Thyroid gland (tissue), 4 donors: ENCODE results near the gene ADCK1. TPM values are rescaled to one million over a fixed set of nuclear protein-coding genes. Genes with fewer than 3 reads are reported as not detected.
"Not testable (repeated sequence)": the region's sequence is repeated elsewhere in the genome, so short reads cannot be mapped to it uniquely, and the experiment has no call there.

Source experiments
- DNase-seq, 2 donors: peaks; one replicate each; pipeline ENCODE4 v3.0.0-alpha.2; 2019
- H3K27ac ChIP-seq, 3 donors: fragments of 200-600 bp; sonication (generic); 1 replicate in 2 of 3; 2 replicates in 1 of 3; pipeline ENCODE4 v1.5.1; 2016 to 2019; ENCODE audit warnings: mild to moderate bottlenecking in 1 of 3, moderate library complexity in 1 of 3
- H3K27me3 ChIP-seq: fragments of 200-600 bp; sonication (generic); one replicate; pipeline ENCODE4 v1.5.1; 2019
- H3K36me3 ChIP-seq, 2 donors: fragments of 200-600 bp; sonication (generic); one replicate each; pipeline ENCODE4 v1.5.1; 2016 to 2019
- H3K4me1 ChIP-seq, 2 donors: fragments of 200-600 bp; sonication (generic); one replicate each; pipeline ENCODE4 v1.5.1; 2017 to 2019
- H3K4me3 ChIP-seq, 3 donors: fragments of 200-600 bp; sonication (generic); replicated peaks in 1 of 3; 1 replicate in 2 of 3; 2 replicates in 1 of 3; pipeline ENCODE4 v1.5.1; 2016; ENCODE audit warnings: mild to moderate bottlenecking in 1 of 3
- H3K9me3 ChIP-seq: fragments of 200-600 bp; sonication (generic); one replicate; pipeline ENCODE4 v1.5.1; 2017
- CTCF ChIP-seq, 6 experiments: fragments of 200-600 bp in 3 of 6; fragments of 450-650 bp in 3 of 6; sonication (generic) in 3 of 6; IDR thresholded peaks; one replicate each; pipeline ENCODE4 v1.5.1; 2016 to 2019; ENCODE audit warnings: antibody characterized with exemption in 6 of 6, mild to moderate bottlenecking in 2 of 6, inconsistent platforms in 1 of 6, moderate library complexity in 1 of 6
- POLR2A ChIP-seq, 2 donors: fragments of 450-650 bp; IDR thresholded peaks; one replicate each; pipeline ENCODE4 v1.6.1; 2017; ENCODE audit warnings: antibody characterized with exemption in 2 of 2, mild to moderate bottlenecking in 2 of 2, moderate library complexity in 1 of 2
- WGBS, 2 donors: methylation state at CpG; one replicate each; pipeline ENCODE4 v1.1.5; 2017; 5-methylcytosine and 5-hydroxymethylcytosine counted together
- intact Hi-C: fragments of 100-400 bp; cut with DNase I; formaldehyde crosslinking; loops from one replicate; pipeline ENCODE4 v1.15.1; 2023
- total RNA-seq, 4 donors: library from RNA; depleted of rRNA; stranded (reverse); fragments of >200 nt; gene quantifications; one replicate each; pipeline ENCODE4 v1.2.3, GENCODE V29; 2016

The ADCK1 gene
- total RNA-seq, 4 donors from 2014 or later = 4.0 to 13.5 (median 12.1) TPM

DNA sequence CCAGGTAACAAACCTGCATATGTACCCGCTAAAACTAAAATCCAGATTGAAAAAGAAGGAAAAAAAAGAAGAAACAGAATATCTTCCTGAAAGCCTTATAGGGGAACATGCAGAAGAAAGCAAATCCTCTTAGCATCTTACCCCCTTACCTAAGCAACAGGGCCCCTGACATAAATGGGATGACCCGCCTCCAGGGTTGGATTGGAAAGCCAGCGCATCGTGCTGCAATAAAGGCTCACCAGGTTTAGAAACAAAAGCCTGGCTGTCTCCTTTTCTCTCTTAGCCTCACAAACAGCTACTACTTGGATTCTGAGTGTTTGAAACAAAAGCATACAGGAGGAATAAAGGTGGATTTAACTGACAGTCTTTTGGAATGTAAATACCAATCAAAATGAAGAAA is 13.8 kb upstream of the ADCK1 start:
- intact Hi-C loops = no loop called here
- Histone ChIP-seq H3K36me3 (no peaks in the 10 kb centered on the region), H3K27me3 (no peaks in the 10 kb centered on the region), H3K9me3 (no peaks in the 10 kb centered on the region), H3K4me3 (no peak overlapping the region), H3K27ac (no peak overlapping the region), H3K4me1 (no peaks in the 10 kb centered on the region)
- DNase-seq = no peak
- WGBS, 2 donors = 48 to 53% methylated on average over 4 of the region's 4 CpGs
- TF ChIP-seq POLR2A (IDR thresholded peaks at IDR 0.05) (no peak), CTCF (IDR thresholded peaks at IDR 0.05) (no peak)

DNA sequence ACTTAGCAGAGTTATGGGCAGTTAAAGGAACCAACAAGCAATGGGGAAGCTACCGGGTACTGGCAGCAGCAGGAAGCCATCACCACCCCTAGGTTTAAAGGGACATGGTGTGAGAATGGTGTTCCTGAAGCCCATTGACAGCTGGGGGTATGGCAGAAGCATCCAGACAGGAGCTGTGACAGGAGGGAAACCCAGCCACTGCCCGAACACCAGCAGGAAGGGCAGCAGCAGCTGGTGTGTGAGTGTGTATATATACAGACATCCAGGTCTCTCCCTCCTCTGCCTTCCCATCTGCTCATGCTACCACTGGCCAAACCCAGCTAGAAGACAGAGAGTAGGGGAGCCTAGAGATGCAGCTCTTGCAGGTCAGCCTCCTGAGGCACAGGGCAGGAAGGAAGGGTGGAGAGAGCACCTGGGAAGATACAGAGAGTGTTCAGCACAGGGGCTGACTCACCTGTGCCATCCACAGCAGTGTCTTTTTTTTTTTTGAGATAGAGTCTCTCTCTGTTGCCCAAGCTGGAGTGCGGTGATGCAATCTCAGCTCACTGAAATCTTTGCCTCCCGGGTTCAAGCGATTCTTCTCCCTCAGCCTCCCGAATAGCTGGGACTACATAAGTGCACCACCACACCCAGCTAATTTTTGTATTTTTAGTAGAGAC is 9.2 kb upstream of the ADCK1 start:
- 75% methylated on average over 6 of the region's 6 CpGs for WGBS, 2 donors
- no peak overlapping the region for H3K27ac ChIP-seq
- no peaks in the 10 kb centered on the region for H3K36me3 ChIP-seq
- no peak overlapping the region for H3K4me3 ChIP-seq
- H3K27me3 ChIP-seq = no peaks in the 10 kb centered on the region
- TF ChIP-seq POLR2A (IDR thresholded peaks at IDR 0.05) (no peak), CTCF (IDR thresholded peaks at IDR 0.05) (no peak)
- no peaks in the 10 kb centered on the region for H3K9me3 ChIP-seq
- H3K4me1 ChIP-seq = peaks cover 0 to 3% of the 10 kb centered on the region in 2 donors
- no peak for DNase-seq
- intact Hi-C loops = no loop called here

- Histone ChIP-seq H3K27ac (no peak overlapping the region), H3K9me3 (no peaks in the 10 kb centered on the region), H3K27me3 (no peaks in the 10 kb centered on the region), H3K36me3 (no peaks in the 10 kb centered on the region), H3K4me3 (no peak overlapping the region), H3K4me1 (peaks cover 0 to 8% of the 10 kb centered on the region in 2 donors)
- DNase-seq = no peak
- TF ChIP-seq POLR2A (IDR thresholded peaks at IDR 0.05) = no peak
- TF ChIP-seq CTCF (IDR thresholded peaks at IDR 0.05) = no peak
- intact Hi-C loops = no loop called here
- 50 to 67% methylated on average over 1 of the region's 1 CpG for WGBS, 2 donors
Measured at GRCh38 chr14:77791225-77791600, 8.7 kb upstream of the ADCK1 start.

GRCh38 chr14:77793255-77793654 is 6.7 kb upstream of the ADCK1 start:
- intact Hi-C loops, H3K36me3 ChIP-seq: not testable (repeated sequence)
- 86 to 87% methylated on average over 3 of the region's 3 CpGs for WGBS, 2 donors

GRCh38 chr14:77794357-77794756 is 5.6 kb upstream of the ADCK1 start:
- DNase-seq = no peak
- Histone ChIP-seq H3K27ac (no peak overlapping the region), H3K36me3 (no peaks in the 10 kb centered on the region), H3K4me3 (no peak overlapping the region), H3K4me1 (peaks cover 0 to 16% of the 10 kb centered on the region in 2 donors), H3K27me3 (no peaks in the 10 kb centered on the region), H3K9me3 (no peaks in the 10 kb centered on the region)
- no peak for TF ChIP-seq POLR2A (IDR thresholded peaks at IDR 0.05)
- no peak for TF ChIP-seq CTCF (IDR thresholded peaks at IDR 0.05)
- 72 to 86% methylated on average over 4 of the region's 4 CpGs for WGBS, 2 donors
- intact Hi-C loops = no loop called here

More at GRCh38 chr14:77793255-77793654, 6.7 kb upstream of the ADCK1 start:
- not testable (repeated sequence) for H3K4me3 ChIP-seq, H3K27ac ChIP-seq, H3K27me3 ChIP-seq, DNase-seq, H3K9me3 ChIP-seq
- H3K4me1 ChIP-seq = peaks cover 0 to 16% of the 10 kb centered on the region in 2 donors

DNA sequence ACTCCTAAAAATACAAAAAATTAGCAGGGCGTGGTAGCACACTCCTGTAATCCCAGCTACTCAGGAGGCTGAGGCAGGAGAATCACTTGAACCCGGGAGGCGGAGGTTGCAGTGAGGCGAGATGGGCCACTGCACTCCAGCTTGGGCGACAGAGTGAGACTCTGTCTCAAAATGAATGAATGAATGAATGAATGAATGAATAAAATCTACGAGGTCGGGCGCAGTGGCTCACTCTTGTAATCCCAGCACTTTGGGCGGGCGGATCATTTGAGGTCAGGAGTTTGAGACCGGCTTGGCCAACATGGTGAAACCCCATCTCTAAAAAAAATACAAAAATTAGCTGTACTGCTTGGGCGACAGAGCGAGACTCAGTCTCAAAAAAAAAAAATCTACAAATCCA is 453 bp upstream of the ADCK1 start:
- H3K36me3 ChIP-seq, H3K9me3 ChIP-seq, H3K27me3 ChIP-seq, intact Hi-C loops: not testable (repeated sequence)
- Histone ChIP-seq H3K27ac (peak overlapping the region; percentile 76 to 93 (median 90)), H3K4me1 (peaks cover 5 to 20% of the 10 kb centered on the region in 2 donors), H3K4me3 (peak overlapping the region in 2 of 3 donors; percentile 50 to 63)
- peak in 1 of 2 donors; percentile 23 for DNase-seq
- WGBS, 2 donors = 75% methylated on average over 13 of the region's 13 CpGs
